Measurements from ENCODE around the gene CCAR1.
"Not testable (repeated sequence)": the region's sequence is repeated elsewhere in the genome, so short reads cannot be mapped to it uniquely, and the experiment has no call there.

The CCAR1 gene

DNA sequence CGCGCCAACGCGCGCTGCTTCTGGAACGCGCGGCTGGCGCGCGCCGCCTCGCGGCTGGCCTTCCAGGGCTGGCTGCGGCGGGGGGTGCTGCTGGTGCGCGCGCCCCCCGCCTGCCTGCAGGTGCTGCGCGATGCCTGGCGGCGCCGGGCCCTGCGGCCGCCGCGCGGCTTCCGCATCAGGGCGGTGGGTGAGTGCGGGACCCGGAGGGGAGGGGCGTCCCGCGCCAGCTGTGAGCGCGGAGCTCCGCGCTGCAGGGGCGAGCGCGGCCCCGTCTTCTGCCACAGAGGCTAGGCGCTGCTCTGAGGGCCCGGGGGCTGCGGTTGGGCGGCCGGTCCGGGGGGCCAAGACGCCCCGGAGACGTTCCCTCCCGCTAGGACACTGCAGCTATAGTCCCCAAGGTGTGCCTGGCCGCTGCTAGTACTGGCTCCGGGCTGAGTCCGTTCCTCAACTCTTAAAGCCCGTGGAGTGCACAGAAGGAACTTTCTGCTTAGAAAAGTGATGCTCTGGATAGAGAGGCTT is 107.1 kb downstream of the CCAR1 start:
- not testable (repeated sequence) for DNase-seq (ENCODE audit: low read depth in 2 of 2, low spot score in 1 of 2)

DNA sequence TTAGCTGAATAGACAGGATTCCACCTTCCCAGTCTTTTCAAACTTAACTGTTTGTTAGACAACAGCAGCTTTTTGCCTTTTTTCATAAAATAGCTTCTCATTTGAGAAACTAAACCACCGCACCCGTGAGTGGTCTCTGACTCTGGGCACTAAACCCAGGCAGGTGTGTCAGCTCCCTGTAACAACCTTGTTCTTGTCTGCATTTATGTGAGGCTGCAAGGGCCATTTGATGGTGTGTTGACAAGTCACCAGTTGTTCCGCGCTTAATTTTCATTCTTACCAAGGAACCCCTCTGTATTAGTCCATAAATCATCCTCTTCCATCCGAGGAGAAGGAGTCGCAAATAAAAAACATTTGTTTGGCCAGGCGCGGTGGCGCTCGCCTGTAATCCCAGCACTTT is 107.8 kb downstream of the CCAR1 start:
- no peak for DNase-seq (ENCODE audit: low read depth in 2 of 2, low spot score in 1 of 2)

DNA sequence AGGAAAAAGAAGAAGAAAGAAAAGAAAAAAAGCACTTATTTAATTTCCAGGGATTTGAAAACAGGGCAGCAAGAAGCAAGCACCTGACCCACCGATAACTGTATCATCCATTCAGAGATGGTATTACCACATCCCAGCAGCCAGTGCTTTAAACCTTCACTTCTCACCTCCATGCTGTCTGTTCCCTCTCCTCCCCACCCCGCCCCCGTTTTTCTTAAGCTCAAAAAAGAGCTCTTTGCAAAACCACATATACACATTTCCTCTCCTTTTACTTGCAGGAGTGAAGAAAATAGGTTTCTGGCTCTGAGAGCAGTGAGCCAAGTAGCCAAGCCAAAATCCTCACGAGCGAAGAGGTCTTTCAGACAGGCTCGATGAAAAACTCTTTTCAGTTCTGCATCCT is 108.5 kb downstream of the CCAR1 start:
- DNase-seq (ENCODE audit: low read depth in 2 of 2, low spot score in 1 of 2): no peak

DNA sequence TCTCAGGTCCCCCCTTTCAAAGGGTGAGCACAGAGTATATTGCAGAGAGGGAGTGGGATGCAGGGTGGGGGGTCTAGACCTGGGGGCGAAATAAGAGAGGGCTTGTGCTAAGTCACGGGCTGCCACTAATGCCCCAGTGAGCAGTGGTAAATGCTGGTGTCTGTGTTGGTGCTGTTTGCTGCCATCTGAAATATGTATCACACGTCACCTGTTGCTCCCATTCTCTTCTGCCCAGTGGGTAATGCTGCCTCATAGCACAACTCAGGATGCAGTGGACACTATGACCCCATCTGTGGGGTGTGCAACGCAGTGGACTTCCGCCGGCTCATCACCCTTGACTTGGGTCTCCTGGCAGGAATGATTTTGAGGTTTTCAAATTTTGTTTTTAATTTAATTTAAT is 108.9 kb downstream of the CCAR1 start:
- DNase-seq (ENCODE audit: low read depth in 2 of 2, low spot score in 1 of 2): no peak

DNA sequence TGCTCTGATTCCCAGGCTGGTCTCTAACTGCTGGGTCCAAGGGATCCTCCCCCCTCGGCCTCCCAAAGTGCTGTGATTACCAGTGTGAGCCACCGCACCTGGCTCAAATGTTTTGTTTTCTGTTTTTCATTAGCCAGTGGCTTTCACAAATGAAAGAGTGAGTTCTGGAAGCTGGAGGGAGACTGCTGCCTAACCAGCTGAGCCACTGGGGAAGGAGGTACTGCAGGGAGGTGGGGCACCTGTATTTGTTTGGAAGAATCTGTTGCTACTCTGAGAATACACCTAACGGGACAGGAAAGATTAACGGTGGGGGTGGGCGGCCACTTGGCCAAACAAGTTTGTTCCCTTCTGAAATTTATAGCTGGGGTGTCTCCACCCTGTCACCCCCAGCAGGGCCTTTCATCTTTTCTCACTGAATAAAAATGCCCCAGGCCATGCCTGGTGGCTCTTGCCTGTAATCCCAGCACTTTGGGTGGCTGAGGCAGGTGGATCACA is 111.0 kb downstream of the CCAR1 start:
- no peak for DNase-seq (ENCODE audit: low read depth in 2 of 2, low spot score in 1 of 2)

DNA sequence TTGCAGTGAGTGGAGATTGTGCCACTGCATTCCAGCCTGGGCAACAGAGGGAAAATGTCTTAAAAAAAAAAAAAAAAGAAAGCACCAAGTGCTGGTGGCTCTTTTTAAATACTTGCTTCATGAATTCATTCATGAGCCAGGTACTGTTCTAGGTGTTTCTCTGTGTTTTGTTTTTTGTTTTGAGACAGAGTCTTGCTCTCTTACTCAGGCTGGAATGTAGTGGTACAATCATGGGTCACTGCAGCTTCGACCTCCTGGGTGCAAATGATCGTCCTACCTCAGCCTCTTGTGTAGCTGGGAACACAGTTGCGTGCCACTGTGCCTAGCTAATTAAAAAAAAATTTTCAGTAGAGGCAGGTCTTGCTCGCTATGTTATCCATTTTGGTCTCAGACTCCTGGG is 111.6 kb downstream of the CCAR1 start:
- no peak for DNase-seq (ENCODE audit: low read depth in 2 of 2, low spot score in 1 of 2)

DNA sequence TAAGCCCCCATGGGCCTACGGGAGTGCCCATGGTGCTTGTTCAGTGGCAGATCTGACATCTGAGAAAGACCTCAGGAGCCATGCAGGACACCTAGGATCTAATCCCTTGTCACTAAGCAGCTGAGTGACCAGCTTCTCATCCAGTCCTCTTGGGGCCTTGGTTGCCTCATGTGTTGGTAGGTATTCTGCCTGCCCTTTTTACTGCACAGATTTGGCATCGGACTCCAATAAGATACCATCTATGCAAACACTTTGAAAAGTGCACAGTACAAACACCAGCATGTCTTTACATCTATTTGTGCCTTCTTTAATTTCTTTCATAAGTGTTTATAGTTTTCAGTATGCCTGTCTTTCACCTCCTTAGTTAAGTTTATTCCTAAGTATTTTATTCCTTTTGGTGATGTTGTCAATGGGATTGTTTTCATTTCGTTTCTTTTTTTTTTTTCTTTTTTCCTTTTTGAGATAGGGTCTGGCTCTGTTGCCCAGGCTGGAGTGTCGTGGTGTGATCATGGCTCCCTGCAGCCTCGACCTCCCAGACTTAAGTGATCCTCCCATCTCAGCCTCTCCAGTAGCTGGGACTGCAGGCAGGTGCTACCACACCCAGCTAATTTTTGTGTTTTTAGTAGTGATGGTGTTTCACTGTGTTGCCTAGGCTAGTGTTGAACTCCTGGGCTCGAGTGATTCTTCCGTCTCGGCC is 116.7 kb downstream of the CCAR1 start:
- no peak for DNase-seq (ENCODE audit: low read depth in 2 of 2, low spot score in 1 of 2)

DNA sequence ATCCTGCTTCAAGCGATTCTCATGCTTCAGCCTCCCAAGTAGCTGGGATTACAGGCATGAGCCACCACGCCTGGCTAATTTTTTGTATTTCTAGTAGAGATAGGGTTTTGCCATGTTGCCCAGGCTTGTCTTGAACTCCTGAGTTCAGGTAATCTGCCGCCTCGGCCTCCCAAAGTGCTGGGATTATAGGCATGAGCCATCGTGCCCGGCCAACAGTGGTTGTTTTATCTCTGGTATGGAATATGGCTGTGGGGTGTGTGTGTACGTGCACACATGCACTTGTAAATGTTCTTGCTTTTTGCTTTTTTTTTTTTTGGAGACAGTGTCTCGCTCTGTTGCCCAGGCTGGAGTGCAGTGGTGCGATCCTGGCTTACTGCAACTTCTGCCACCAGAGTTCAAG is 119.6 kb downstream of the CCAR1 start:
- not testable (repeated sequence) for DNase-seq (ENCODE audit: low read depth in 2 of 2, low spot score in 1 of 2)
